ENCODE measurements around the gene KLHL29.

DNA sequence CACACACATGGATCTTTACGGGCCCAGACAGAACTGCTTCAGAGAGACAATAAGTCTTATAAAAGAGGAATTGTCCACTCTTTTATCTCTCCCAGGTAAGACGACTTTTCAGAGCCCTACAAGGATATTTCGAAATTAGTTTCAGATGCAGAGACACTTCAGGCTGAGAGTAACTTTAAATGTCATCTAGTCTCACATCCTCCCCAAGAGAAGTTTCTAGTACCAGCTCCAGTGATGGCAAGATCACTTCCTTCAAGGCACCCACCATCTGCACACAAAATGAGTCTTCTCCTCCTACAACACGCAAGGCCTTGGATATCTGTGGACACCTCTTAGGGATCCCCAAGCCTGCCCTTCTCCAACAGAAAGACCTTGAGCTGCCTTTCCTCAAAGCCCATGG is 39.0 kb upstream of the KLHL29 start:
- TF ChIP-seq, protein P1, sequence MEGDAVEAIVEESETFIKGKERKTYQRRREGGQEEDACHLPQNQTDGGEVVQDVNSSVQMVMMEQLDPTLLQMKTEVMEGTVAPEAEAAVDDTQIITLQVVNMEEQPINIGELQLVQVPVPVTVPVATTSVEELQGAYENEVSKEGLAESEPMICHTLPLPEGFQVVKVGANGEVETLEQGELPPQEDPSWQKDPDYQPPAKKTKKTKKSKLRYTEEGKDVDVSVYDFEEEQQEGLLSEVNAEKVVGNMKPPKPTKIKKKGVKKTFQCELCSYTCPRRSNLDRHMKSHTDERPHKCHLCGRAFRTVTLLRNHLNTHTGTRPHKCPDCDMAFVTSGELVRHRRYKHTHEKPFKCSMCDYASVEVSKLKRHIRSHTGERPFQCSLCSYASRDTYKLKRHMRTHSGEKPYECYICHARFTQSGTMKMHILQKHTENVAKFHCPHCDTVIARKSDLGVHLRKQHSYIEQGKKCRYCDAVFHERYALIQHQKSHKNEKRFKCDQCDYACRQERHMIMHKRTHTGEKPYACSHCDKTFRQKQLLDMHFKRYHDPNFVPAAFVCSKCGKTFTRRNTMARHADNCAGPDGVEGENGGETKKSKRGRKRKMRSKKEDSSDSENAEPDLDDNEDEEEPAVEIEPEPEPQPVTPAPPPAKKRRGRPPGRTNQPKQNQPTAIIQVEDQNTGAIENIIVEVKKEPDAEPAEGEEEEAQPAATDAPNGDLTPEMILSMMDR (conservative IDR thresholded peaks at IDR 0.05) = no peak
- TF ChIP-seq ZFX (IDR thresholded peaks at IDR 0.05) = no peak
